PFSK-1 (cell line): Measurements from ENCODE around the gene LRRC4C.

Experiments used
- FOXP2 ChIP-seq: optimal IDR thresholded peaks from 2 replicates; pipeline ENCODE3; 2011; ENCODE audit warnings: borderline replicate concordance, control low read depth, inconsistent platforms; ENCODE audit not compliant: insufficient read depth; ENCODE audit errors: extremely low read length, extremely low read depth
- POLR2AphosphoS5 ChIP-seq: IDR thresholded peaks from 2 replicates; pipeline ENCODE4 v1.6.1; 2012; ENCODE audit warnings: low read depth, mild to moderate bottlenecking, control low read depth, low read length, moderate library complexity
- REST ChIP-seq, 2 experiments: IDR thresholded peaks; 2 replicates each; pipeline versions ENCODE4 v1.6.1 to v1.8.0; 2011 to 2012; ENCODE audit warnings: low read depth in 2 of 2, low read length in 2 of 2, control low read depth in 1 of 2, inconsistent platforms in 1 of 2, mild to moderate bottlenecking in 1 of 2, moderate library complexity in 1 of 2; ENCODE audit not compliant: insufficient read depth in 1 of 2
- SIN3A ChIP-seq: IDR thresholded peaks from 2 replicates; pipeline ENCODE4 v1.6.1; 2012; ENCODE audit warnings: mild to moderate bottlenecking, low read length, moderate library complexity, borderline replicate concordance; ENCODE audit not compliant: insufficient read depth
- TAF1 ChIP-seq: IDR thresholded peaks from 2 replicates; pipeline ENCODE4 v1.6.1; 2012; ENCODE audit warnings: low read length, control low read depth, borderline replicate concordance; ENCODE audit not compliant: insufficient read depth

LRRC4C gene

DNA sequence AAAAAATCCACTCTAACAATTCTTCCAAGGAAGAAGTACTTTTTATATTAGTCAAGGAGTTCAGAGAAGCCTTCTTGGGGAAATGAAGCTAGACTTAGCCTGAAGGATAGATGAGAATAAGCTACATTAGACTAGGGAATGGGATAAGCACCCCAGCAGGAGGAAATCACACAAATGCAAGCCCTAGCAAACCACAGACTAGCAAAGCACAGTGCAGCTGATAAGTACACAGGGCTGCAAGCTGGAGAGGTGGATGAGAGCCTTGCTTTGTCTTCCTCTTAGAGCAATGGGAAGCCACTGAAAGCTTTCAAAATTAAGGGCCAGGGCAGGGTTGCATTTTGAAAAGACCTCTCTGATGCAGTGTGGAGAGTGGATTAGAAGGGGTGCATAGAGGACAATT lies 946.2 kb downstream of the LRRC4C start:
- TF ChIP-seq REST (IDR thresholded peaks at IDR 0.05; ENCODE audit: insufficient read depth in 1 of 2, low read depth in 2 of 2, low read length in 2 of 2) (no peak), SIN3A (no peak), FOXP2 (no peak), POLR2AphosphoS5 (no peak), TAF1 (no peak)

DNA sequence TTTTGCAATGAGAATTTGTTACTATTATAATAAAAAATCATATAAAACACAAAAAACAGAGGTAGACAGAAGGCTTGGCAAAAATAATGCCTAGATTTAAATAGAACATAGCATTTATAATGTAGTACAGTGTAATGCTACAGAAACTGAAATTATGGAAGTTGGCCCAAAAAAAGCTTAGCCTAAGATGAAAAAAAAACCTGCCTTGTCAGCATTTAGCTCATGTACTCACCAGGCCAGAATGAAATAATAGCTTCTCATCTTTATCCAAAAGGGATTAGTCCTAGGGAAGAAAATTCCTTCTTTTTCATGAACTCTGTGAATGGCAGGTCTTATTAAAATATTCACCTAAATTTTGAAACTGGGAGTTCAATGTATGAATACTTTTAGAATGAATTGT lies 951.1 kb downstream of the LRRC4C start:
- TF ChIP-seq POLR2AphosphoS5 (no peak), FOXP2 (no peak), SIN3A (no peak), REST (IDR thresholded peaks at IDR 0.05; ENCODE audit: insufficient read depth in 1 of 2, low read depth in 2 of 2, low read length in 2 of 2) (no peak), TAF1 (no peak)

DNA sequence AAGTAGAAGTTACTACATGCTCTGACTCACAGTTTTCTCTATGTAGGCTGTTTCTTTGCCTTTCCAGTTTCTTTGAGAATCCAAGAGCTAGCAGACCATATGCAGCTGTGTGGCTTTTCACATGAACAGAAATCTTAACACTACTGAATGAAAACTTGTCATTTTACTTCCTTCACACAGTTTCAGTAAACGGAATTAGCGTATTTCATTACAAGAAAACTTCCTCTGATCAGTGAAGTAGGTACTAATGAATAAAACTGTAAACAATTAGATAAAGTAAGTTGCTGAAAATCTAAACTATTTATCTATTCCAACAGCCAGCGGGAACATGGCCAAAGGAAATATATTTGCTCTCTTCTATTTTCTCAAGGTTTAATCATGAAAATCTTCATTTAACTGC lies 953.2 kb downstream of the LRRC4C start:
- TF ChIP-seq FOXP2 (no peak), REST (IDR thresholded peaks at IDR 0.05; ENCODE audit: insufficient read depth in 1 of 2, low read depth in 2 of 2, low read length in 2 of 2) (no peak), TAF1 (no peak), POLR2AphosphoS5 (no peak), SIN3A (no peak)

- no peak for TF ChIP-seq REST (IDR thresholded peaks at IDR 0.05; ENCODE audit: insufficient read depth in 1 of 2, low read depth in 2 of 2, low read length in 2 of 2)
- TF ChIP-seq FOXP2: no peak
- TF ChIP-seq TAF1: no peak
- TF ChIP-seq POLR2AphosphoS5: no peak
- no peak for TF ChIP-seq SIN3A
Measured at GRCh38 chr11:40491341-40491740, 968.1 kb downstream of the LRRC4C start.

- no peak for TF ChIP-seq TAF1
- no peak for TF ChIP-seq REST (IDR thresholded peaks at IDR 0.05; ENCODE audit: insufficient read depth in 1 of 2, low read depth in 2 of 2, low read length in 2 of 2)
- TF ChIP-seq POLR2AphosphoS5: no peak
- no peak for TF ChIP-seq SIN3A
- TF ChIP-seq FOXP2: no peak
Measured at GRCh38 chr11:40467771-40468170, 991.7 kb downstream of the LRRC4C start.
